ENCODE data around the gene MGAT5. TPM values are rescaled to one million over a fixed set of nuclear protein-coding genes. Genes with fewer than 3 reads are reported as not detected.
"Not testable (repeated sequence)": the region's sequence is repeated elsewhere in the genome, so short reads cannot be mapped to it uniquely, and the experiment has no call there.

MGAT5 gene
- total RNA-seq, 1 donor from 2014 or later, result 70.3 TPM

DNA sequence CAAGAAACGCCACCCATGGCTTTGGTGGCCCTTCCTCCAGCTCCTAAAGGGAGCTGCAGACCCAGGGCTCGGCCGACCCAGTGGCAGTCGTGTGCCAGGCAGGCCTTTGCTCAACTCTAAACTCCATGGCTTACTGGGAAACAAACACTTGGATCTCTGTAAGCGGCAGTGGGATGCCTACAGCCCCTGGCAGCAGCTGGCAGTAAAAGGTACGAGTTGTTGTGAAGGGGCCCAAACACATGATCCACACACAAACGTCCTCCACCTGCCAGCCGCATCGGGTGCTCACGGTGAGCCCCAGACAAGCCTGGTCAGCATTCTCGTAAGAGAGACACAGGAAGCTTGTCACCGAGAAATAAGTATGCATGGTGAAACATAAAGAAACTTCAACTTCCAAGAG lies 214.9 kb downstream of the MGAT5 start:
- DNase-seq, result no peak

DNA sequence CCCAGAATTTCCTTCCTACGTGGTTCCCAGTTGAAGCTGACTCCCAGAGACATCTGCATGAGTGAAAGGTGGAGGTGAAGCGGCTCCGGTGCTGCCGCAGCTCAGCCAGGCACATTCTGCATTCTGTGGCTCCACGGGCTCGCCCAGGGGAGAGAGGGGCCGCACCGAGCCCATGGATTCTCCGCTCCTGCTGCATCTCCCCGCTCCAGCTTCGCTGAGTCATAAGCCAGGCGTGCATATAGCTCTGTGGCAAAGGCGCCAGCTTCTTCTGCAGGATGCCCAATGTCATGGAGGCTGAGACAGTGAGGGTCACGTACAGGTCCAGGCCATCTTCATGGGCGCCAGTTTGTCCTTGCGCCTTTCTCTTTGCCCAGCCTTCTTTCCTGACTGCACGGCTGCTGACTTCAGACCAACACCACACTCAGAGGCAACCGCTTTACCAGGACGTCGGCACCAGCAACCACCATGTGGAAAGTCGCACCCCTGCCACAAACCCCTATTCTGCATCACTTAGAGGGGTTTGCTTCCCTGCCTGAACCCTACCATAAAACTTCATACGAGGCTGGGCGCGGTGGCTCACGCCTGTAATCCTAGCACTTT lies 215.7 kb downstream of the MGAT5 start:
- DNase-seq, result no peak

DNA sequence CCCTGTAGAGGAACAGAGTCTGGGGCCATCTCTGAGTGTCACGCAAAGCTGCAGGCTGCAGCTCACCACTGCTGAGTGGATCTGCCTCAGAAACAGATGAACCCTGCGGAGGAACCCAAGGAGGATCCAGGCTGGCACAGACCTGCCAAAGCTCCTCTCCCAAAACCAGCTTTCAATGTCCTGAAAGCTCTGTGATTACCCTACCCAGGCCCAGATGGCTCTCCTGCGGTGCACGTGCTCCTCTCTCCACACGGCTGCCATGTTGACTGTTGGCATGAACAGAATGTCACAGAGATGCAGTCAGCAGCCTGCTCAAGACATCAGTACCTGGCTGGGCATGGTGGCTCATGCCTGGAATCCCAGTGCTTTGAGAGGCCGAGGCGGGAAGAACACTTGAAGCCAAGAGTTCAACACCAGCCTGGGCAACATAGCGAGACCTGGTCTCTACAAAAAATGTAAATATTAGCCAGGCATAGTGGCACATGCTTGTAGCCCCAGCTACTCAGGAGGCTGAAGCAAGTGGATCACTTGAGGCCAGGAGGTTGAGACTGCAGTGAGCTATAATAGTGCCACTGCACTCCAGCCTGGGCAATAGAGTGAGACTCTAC lies 216.8 kb downstream of the MGAT5 start:
- no peak for DNase-seq

DNA sequence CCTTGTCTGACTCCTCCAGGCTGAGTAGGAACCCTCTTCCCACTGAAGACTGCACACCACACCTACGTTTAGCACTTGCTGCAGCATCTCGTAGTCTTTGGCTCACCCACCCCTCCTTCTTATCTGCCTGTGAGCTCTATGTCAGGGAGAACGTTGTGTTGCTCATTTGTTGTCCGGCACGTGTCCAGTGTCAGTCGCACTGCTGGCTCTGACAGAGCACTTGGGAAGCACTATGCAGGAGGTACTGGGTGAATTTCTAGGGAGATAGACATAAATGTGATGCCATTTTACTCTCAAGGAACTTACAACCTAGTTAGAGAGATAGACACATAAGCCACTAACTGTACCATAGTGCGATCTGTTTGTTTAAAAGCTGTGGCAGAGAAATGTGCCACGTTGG lies 223.1 kb downstream of the MGAT5 start:
- not testable (repeated sequence) for DNase-seq

DNA sequence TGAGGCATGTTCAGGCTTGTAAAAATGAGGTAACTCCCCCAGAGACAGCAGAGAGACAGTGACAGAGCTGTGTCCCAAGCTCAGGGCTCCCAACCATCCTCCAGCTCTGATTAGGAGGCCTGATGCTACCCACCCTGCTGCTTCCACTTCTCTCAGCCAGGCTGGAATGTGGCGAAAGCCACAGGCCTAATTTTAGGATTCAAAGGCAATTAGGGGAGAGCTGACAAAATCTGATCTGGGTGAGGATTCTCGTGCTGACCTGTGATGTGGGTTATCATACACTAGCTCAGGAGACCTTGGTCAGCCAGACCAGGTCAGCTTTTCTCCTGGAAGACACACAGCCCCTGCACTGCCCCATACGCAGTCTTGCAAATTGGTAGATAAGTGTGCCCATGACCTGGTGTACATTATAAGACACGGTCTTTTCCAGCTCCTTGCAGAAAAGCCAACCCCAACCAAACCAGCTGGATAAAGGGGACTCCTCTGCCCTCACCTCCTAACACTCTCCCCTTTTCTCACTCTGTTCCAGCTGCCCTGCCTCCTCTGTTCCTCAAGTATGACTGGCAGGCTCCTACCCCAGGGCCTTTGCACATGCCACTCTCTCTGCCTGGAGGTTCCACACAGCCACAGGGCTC lies 225.9 kb downstream of the MGAT5 start:
- no peak for DNase-seq

DNA sequence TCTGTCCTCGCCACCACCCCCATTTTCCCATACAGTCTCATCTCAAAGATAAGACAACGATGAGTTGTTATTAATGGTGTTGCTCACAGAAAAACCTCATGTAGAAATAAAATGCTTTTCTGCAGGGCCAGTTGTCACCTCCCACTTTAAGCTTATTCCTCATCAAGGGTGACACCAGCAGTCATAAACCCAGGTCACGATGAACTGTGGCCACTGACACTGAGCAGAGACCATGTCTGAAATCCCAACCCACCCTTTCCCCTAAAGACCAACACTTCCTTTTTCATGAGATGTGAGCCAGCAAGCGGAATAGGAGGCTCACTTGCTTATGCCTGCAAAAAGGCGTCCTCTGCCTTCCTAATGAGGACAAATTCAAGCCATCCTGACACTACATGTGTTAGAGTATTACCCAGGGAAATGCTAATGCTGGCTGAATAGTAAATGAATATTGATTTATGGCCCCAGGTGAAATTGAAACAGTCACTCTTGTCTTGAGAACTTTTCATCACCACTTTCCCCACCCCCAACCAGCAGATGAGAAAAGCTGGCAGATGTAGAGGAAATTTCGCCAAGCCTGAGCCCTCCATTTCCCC lies 228.4 kb downstream of the MGAT5 start:
- no peak for DNase-seq

DNA sequence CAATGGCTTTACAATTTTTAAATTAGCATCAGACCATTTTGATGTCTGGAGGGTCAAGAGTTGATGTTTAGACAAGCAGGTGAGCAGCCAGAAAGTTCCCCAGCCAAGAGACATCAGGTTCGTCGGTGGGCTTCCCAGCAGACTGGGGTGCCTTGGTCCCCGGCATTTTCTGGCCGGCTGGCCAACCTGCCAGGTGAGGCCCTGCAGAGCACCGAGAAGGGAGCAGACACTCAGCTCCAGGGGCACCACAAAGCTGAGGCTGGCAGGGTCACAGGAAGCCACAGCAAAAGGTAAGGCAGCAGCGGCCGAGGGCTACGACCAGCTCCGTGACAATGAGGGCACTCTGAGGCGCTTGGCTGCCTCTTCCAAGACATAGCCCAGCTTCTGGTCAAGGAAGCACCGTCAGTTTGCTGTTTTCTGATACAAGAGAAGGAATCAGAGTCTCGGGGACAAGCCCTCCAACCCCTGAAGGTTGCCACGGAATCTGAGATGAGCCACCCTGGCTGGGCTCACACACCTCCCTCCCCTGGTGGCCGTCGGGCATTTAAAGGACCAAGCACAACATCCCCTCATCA lies 229.0 kb downstream of the MGAT5 start:
- no peak for DNase-seq

DNA sequence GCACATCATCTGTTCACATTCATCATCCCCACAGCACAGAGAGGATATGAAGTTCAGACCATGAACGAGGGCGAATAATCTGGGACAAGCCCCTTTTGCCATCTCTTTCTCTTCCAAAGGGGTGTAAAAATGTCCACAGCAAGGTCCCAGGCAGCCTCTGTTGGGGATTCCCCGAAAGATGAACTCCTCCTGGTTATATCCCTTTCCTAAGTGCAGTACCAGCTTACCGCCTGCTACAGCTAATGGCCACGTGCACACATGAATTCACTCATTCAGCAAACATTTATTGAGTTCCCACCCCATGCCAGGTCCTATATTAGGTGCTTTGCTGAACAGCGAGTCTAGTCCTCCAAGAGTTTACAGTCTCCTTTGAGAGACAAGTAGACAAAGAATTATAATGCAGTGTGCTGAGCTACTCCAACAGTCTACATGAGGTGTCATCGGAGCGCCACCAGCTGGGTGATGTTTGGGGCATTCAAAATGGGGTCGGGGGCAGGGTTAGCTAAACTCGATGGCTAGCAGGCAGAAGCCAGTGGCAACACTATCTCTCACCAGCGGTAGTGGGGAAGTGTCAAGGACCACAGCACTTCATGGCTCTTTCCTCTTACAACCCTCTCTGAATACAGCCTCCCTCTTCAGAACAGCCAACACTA lies 236.0 kb downstream of the MGAT5 start:
- DNase-seq, result no peak

DNA sequence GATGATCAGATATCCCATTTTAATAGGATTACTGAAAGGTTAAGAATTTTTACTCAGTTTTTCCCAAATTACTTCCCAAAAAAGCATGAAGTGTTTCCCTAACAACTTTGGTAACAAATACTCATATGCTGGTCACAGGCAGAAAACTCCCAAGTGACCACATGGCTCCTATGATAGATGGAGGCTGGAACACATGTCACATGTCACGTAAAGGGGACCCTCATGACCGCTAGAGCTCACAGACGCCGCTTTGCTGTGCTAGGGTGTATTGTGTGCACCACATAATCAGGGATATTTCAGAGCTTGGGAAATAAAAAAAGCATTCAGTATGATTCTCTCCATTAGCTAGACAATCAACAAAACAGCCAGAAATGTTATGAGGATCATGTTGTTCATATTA lies 236.7 kb downstream of the MGAT5 start:
- no peak for DNase-seq

DNA sequence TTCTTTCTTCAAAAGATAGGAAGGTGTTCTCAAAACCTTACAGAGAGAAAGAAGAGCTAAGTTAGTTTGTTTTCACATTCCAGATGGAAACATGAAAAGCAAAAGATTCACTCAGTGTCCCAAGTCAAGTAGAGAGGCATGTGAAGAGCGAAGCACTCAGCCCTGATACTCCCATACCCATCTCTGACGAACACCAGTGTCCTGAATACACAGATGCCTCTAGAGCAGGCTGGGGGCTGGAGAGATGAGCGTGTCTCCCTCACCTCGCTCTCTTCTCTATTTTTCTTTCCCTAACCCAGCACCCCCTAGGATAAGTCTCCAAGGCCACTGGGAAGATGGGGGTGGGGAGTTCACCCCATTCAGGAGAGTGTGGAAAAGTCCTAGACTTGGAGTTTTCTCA lies 237.2 kb downstream of the MGAT5 start:
- no peak for DNase-seq

DNA sequence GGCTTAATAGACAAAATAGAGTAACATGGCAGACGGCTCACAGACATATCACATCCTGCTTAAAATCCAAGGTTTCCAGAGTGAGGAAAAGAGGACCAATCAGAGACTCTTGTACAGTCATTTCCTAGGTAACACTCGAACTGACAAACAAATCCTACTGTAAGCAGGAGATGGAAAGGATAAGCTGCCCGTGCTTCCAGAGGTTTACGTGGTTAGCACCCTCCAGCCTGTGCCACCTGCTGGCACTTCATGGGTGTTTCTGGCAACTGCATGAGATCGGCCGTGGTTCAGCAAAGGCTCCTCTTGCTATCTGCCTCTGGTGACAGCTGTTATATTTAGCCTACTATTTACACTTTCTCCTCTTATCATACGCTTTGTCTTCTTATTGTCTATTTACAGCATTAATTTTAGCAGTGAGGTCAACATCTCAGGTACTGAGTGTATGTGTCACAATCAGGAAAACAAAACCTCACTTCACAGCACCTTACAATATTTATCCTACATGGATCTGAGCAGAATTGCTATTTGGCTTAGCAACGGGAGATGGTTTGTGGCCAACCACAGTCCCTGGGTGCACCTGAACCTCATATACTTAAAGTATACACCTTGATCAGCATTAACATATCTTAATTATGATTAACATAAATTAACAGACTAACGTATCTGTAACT lies 238.0 kb downstream of the MGAT5 start:
- DNase-seq, result no peak

DNA sequence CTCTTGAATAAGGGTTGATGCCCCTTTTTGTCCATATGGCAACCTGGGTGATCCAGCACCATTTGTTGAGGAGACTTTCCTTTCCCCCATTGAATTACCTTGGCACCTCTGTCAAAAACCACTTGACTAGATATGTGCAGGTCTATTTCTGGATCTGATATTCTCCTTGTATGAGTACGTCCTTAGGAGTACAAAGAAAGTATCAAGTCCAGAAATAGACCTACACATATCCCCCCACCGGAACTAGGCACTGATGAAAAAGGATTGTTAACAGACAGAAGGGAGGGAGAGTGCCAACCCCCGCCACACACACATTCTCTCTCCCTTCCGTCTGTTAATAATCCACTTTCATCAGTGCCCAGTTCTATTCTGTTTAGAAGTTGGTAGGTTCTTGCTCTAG lies 239.9 kb downstream of the MGAT5 start:
- no peak for DNase-seq

DNA sequence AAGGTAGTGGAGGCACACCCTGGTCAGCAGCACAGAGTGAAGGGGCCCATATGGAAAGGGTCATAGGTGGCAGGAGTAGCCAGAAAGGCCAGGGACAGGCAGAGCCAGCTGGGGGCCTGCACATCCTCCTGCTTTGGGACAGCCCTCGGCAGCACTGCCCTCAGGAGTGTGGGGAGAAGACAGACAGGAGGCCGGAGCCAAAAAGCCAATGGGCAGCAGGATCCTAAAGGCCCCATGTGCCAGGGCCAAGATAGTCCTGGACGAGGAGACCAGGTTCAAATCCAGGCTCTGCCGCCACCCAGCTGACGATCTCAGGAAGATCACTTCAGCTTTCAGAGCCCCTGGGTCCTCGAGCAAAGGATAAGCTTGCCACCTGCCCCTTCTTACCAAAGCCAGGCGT lies 244.8 kb downstream of the MGAT5 start:
- no peak for DNase-seq

DNA sequence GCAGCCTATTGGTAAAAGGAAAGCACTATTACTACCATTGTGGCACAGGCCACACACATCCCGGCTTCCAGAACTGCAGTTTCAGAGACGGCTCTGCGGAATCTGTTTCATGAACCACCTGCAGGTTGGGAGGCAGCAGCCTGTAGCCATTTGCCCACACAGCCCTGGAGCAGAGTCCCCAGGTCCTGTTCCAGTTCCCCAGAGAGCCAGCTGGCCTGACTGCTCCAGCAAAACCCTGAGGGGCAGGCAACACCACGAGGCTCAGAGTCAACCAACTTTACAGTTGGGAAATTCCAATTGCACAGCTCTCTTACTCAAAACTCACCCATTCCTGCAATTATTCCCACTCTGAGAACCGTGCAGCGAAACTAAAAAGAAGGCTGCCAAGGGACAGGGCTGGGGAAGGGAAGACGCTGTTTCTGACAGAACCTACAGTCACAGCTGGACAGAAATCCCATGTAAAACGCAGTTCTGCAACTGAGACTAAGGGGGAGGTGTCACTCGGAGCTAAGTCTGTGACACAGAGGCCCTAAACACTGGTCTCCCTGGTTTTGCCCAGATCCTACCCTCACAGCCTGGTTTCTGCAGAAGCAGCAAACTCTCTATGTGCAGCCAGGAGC lies 245.5 kb downstream of the MGAT5 start:
- no peak for DNase-seq

DNA sequence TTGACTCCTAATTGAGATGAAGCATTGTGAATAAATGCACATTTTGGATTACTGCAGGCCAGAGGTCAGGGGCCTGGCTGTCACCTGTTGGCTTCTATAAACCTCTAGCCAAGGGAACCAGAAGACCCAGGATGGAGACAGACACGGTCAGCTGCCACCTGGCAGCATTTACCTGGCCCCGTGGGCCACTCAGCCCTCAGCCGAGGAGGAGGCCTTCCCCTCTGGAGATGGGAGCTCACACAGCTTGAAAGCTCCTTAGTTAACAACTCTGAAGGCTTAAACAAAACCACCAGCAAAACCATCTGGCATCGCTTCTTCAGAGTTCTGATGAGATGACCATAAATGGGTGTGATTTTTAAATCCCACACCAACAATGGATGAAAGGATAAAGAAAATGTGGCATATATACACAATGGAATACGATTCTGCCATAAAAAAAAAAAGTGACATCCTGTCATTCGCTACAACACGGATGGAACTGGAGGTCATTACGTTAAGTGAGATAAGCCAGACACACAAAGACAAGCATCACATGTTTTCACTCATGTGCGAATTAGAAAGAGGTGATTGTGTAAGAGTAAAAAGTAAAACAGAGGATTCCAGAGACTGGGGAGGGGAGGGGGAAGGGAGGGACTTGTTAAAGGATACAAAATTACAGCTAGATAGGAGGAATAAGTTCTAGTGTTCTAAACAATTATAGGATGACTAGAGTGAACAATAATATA lies 246.5 kb downstream of the MGAT5 start:
- no peak for DNase-seq

DNA sequence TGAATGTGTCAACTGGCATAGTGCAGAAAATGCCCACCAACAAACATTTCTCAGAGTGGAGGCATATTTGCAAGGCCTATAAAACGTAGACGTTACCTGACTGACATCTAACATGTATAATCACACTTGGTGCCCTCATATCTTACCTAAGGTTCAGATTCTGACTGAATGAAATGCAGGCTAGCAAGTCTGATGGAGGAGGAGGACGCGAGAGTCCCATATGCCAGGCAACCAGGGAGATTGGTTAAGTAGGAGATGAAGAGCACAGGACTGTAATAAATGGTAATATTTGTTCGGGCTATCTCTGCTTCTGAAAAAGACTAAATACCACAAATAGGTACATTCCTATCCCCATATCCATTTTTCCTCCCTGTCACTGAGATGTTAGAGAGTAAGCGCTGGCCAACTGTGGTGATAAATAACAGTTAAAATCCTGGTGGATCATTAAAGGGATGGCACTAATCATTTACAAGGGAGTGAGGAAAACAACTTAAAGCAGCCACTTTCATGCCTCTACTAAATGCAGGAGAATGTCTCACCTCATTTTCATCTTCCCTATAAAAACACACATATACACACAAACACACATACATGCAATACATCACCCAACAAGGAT lies 247.7 kb downstream of the MGAT5 start:
- no peak for DNase-seq

DNA sequence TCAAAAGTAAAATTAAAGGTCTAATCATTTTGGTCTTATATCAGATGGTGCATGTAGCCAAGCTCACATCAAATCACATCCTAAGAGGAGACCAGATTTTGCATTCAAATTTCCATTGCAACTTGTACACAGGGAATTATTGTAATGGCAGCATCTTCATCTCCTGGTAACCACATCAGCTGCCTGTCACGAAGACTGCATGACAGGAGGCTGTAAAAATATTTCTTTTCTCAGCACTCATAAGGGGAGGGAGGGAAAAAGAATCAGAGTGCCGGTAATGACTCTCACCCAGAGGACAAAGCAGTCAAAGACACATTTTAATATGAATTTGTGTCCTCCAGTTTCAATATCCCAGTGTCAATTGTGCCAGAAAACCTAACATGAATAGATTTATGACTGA lies 248.2 kb downstream of the MGAT5 start:
- DNase-seq, result no peak
